ENCODE data around the gene GCFC2. TPM values are rescaled to one million over a fixed set of nuclear protein-coding genes. Genes with fewer than 3 reads are reported as not detected.
"Not testable (repeated sequence)": the region's sequence is repeated elsewhere in the genome, so short reads cannot be mapped to it uniquely, and the experiment has no call there.

The GCFC2 gene
- total RNA-seq, 2 donors from 2014 or later = 14.6 to 38.9 TPM

- TF ChIP-seq POLR2AphosphoS5 (IDR thresholded peaks at IDR 0.05) (no peak), POLR2A (IDR thresholded peaks at IDR 0.05) (no peak), CTCF (IDR thresholded peaks at IDR 0.05) (no peak)
- no peaks in the 10 kb centered on the region for H3K4me1 ChIP-seq (replicated peaks)
- intact Hi-C loops (cut with DNase I) = no loop called here
- peaks cover 0 to 4% of the 10 kb centered on the region in 2 donors for H3K36me3 ChIP-seq
- DNase-seq (ENCODE audit: low spot score) = no peak
- no peak overlapping the region for H3K27ac ChIP-seq
- 87% methylated on average over 1 of the region's 1 CpG for WGBS
- H3K27me3 ChIP-seq (replicated peaks; ENCODE audit: insufficient read depth) = no peaks in the 10 kb centered on the region
- H3K4me3 ChIP-seq = no peak overlapping the region
- H3K9me3 ChIP-seq = no peaks in the 10 kb centered on the region
These were observed 22.5 kb downstream of the GCFC2 start for GRCh38 chr2:75688196-75688595.

DNA sequence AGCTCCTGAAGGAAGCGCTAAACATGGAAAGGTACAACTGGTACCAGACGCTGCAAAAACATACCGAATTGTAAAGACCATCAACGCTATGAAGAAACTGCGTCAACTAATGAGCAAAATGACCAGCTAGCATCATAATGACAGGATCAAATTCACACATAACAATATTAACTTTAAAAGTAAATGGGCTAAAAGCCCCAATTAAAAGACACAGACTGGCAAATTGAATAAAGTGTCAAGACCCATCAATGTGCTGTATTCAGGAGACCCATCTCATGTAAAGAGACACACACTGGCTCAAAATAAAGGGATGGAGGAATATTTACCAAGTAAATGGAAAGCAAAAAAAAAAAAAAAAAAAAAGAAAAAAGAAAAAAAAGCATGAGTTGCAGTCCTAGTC lies 27.3 kb downstream of the GCFC2 start:
- H3K36me3 ChIP-seq; intact Hi-C loops (cut with DNase I); H3K4me1 ChIP-seq (replicated peaks); H3K4me3 ChIP-seq; DNase-seq (ENCODE audit: low spot score); H3K9me3 ChIP-seq; H3K27me3 ChIP-seq (replicated peaks; ENCODE audit: insufficient read depth); H3K27ac ChIP-seq: not testable (repeated sequence)
- 98% methylated on average over 5 of the region's 5 CpGs for WGBS

DNA sequence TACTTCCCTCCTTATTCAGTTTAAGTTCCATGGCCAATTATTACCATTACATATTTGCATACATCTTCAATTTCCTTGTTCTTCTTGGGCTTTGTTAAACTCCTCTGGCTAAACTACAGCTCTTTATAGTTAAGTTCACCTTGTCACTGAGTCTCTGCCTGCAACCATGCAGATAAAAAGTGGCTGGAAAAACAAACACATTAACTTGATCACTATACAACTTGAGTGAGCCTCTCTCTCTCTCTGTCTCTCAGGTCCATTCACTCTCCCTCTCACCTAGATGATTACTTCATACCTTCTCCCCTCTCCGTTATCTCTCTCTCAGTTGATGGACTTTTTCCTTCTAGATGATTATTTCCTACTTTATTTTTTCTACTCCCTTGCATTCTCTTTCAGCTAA lies 30.3 kb downstream of the GCFC2 start:
- H3K36me3 ChIP-seq = no peaks in the 10 kb centered on the region
- WGBS = 86% methylated on average over 1 of the region's 1 CpG
- H3K27ac ChIP-seq = no peak overlapping the region
- no peaks in the 10 kb centered on the region for H3K4me1 ChIP-seq (replicated peaks)
- intact Hi-C loops (cut with DNase I) = no loop called here
- TF ChIP-seq CTCF (IDR thresholded peaks at IDR 0.05) (no peak), POLR2AphosphoS5 (IDR thresholded peaks at IDR 0.05) (no peak), POLR2A (IDR thresholded peaks at IDR 0.05) (no peak)
- no peak for DNase-seq (ENCODE audit: low spot score)
- no peaks in the 10 kb centered on the region for H3K9me3 ChIP-seq
- H3K4me3 ChIP-seq = no peak overlapping the region
- no peaks in the 10 kb centered on the region for H3K27me3 ChIP-seq (replicated peaks; ENCODE audit: insufficient read depth)

DNA sequence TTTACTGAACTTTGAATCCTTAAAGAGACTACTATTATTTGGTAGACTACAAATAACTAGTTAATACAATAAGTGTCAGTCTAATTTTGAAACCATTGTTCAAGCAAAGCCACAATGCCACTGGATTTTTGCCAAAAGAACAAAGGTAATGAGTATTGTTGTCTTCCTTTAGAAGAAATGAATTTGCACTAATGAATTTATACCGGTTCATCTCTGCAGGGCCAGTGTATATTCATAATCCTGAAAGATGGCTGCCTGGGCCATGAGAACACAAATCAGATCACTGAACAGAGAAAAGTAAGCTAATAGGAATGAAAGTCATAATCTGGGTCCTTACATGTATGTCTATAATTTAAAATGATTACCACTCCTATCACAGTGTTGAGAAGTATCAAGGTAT lies 31.2 kb downstream of the GCFC2 start:
- Histone ChIP-seq H3K9me3 (no peaks in the 10 kb centered on the region), H3K4me1 (replicated peaks) (no peaks in the 10 kb centered on the region), H3K27me3 (replicated peaks; ENCODE audit: insufficient read depth) (no peaks in the 10 kb centered on the region), H3K4me3 (no peak overlapping the region), H3K36me3 (no peaks in the 10 kb centered on the region), H3K27ac (no peak overlapping the region)
- intact Hi-C loops (cut with DNase I) = loop anchor here (5.0 kb wide), 1 partner anchor 37 kb away; no protein-coding TSS in a partner anchor
- DNase-seq (ENCODE audit: low spot score) = no peak
- TF ChIP-seq POLR2AphosphoS5 (IDR thresholded peaks at IDR 0.05) (no peak), POLR2A (IDR thresholded peaks at IDR 0.05) (no peak), CTCF (IDR thresholded peaks at IDR 0.05) (no peak)
- WGBS = 91% methylated on average over 1 of the region's 1 CpG

GRCh38 chr2:75676464-75676863 lies 34.3 kb downstream of the GCFC2 start:
- Histone ChIP-seq H3K36me3 (no peaks in the 10 kb centered on the region), H3K27me3 (replicated peaks; ENCODE audit: insufficient read depth) (no peaks in the 10 kb centered on the region), H3K4me3 (no peak overlapping the region), H3K9me3 (no peaks in the 10 kb centered on the region), H3K4me1 (replicated peaks) (no peaks in the 10 kb centered on the region), H3K27ac (no peak overlapping the region)
- DNase-seq (ENCODE audit: low spot score) = no peak
- WGBS = 98% methylated on average over 3 of the region's 3 CpGs
- TF ChIP-seq POLR2A (IDR thresholded peaks at IDR 0.05) (no peak), POLR2AphosphoS5 (IDR thresholded peaks at IDR 0.05) (no peak), CTCF (IDR thresholded peaks at IDR 0.05) (no peak)
- intact Hi-C loops (cut with DNase I) = loop anchor here (5.0 kb wide), 1 partner anchor 34 kb away; no protein-coding TSS in a partner anchor
